ENCODE measurements around the gene PJA1.
A peak's percentile ranks its signal among the peaks of the same experiment; 100 is the strongest.

Gene PJA1

DNA sequence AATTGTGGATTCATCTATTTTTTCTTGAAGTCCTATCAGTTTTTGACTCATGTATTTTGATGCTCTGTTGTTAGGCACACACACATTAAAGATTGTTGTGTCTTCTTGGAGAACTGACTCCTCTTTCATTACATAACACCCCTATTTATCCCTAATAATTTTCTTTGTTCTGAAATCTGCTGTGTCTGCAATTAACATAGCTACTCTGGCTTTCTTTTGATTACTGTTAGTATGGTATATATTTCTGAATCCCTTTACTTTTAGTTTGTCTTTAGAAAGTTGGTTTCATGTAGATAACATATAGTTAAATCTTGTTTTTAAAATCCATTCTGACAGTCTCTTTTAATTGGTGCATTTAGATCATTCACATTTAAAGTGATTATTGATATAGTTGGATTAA lies 5.1 kb upstream of the PJA1 start:
- DNase-seq (ENCODE audit: low spot score) = no peak

GRCh38 chrX:69163936-69164741 lies 1.1 kb downstream of the PJA1 start:
- DNase-seq (ENCODE audit: low spot score) = peak; percentile 41

GRCh38 chrX:69162361-69162865 lies 2.8 kb downstream of the PJA1 start:
- DNase-seq (ENCODE audit: low spot score) = no peak

DNA sequence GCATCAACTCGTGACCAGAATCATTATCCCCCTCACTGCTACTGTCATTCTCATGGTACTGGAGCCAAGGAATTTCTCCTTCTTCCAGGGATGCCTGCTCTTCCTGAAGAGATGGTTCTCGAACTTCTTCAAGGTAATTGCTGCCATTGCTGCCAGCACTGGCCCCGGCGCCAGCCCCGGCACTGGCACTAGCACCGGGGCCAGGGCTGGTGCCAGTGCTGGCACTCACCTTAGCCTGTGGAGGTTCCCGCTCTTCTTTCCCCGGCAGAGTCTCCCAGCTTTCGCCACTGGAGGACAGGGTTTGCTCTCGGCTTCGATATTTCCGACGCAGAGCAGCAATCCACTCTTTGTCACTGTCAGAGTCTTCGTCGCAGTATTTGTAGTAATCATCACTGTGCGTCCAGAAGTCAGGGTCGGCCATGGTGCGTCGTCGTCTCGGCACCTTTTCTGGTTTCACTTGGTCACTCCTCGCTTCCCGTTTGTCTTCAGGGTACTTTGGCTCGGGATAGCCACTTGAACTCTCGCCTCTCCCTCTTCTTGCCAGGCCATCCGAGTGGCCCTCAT lies 3.4 kb downstream of the PJA1 start:
- DNase-seq (ENCODE audit: low spot score) = no peak

GRCh38 chrX:69161371-69161770 lies 3.9 kb downstream of the PJA1 start:
- no peak for DNase-seq (ENCODE audit: low spot score)

GRCh38 chrX:69158166-69158980 lies 6.9 kb downstream of the PJA1 start:
- DNase-seq (ENCODE audit: low spot score) = peak; percentile 26

DNA sequence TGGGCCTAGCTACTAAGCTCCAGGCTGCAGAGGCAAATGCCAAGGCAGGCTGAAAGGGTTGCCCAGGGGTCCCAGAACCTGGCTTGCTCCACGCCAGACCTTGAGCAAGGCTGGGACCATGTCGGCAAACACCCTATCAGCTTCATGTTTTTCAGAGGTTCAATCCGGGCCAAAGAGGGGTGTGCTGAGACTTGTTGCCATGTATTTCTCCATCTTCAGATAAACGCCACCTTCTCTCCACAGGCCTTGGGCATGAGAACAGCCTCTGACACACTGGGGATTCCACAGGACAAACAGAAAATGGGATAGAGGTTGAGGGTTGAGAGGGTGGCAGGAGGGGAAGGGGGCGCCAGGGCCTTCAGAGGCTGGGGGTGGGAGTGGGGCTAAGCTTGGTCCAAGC lies 8.6 kb downstream of the PJA1 start:
- DNase-seq (ENCODE audit: low spot score) = no peak

DNA sequence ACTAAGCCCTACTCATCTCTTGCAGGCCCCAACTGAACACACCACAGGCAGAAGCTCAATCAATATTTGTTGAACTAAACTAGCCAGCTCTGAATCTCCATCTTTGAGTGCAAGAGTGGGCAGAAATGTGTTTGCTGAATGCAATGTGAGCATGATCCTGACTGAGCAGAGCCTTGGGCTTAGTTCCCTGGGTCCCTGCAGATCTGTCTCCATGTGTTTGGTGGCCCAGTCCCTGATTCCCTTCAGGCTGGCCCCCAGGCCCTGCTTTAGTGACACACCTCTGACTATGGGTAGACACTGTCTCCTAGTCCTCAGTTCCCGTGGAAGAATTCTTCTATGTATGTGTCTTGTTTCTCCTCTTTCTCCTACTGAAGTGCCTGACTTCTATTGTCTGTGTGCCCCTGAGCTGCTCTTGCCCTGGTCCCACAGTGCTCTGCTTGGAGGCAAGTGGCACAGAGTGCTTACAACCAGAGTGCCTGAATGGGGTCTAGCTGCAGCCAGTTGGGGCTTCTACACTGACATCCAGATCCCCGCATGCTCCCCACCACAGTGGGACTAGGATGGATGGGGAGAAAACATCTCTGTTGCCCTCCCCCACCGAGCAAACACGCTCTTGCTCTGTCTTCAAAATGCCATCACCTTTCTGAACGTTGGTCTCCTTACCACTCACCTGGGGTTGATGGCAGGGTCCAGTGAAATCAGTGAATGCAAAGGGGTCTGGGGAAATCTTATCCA lies 9.3 kb downstream of the PJA1 start:
- DNase-seq (ENCODE audit: low spot score) = no peak

- DNase-seq (ENCODE audit: low spot score) = no peak
Observed at GRCh38 chrX:69154051-69154450, 11.2 kb downstream of the PJA1 start.

- no peak for DNase-seq (ENCODE audit: low spot score)
Observed at GRCh38 chrX:69153060-69153730, 12.1 kb downstream of the PJA1 start.

GRCh38 chrX:69152417-69152841 lies 12.8 kb downstream of the PJA1 start:
- DNase-seq (ENCODE audit: low spot score) = no peak

- DNase-seq (ENCODE audit: low spot score) = no peak
Observed at GRCh38 chrX:69151866-69152284, 13.4 kb downstream of the PJA1 start.

GRCh38 chrX:69150281-69150960 lies 14.8 kb downstream of the PJA1 start:
- DNase-seq (ENCODE audit: low spot score) = no peak

- no peak for DNase-seq (ENCODE audit: low spot score)
Observed at GRCh38 chrX:69149466-69150280, 15.6 kb downstream of the PJA1 start.

DNA sequence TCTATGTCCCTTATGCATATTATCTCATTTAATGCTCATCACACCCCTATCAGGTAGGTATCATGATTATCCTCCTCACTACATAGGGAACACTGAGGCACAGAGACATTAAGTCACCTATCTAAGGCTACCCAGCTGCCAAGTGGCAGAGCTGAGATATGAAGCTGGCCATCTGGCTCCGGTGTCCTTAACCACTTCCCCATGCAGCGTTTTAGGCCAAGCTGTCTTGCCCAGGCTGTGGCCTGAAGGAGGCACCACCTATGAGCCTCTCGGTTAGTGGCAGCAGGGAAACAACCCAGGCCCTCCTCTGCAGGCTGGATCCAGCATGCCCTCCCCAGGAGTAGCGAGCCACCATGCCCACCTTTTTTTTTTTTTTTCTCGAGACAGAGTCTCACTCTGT lies 16.3 kb downstream of the PJA1 start:
- DNase-seq (ENCODE audit: low spot score) = no peak

GRCh38 chrX:69146739-69147138 lies 18.5 kb downstream of the PJA1 start:
- DNase-seq (ENCODE audit: low spot score) = no peak

DNA sequence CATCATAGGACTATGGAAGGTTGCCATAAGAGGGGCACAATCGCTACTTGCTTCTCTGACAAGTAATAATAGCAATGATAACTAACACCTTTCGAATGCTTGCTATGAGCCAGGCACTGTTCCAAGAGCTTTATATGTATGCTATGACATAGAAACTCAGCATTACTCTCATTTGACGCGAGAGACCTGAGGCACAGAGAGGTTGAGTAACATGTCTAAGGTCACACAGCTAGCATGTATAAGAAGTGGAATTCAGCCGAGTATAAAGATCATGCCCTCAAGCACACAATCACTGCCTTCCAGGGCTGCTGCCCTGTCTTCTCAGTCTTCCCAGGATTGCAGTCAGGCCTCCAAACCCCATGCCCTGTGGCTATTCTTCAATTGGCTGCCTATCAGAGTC lies 19.5 kb downstream of the PJA1 start:
- no peak for DNase-seq (ENCODE audit: low spot score)

GRCh38 chrX:69144838-69145680 lies 20.2 kb downstream of the PJA1 start:
- DNase-seq (ENCODE audit: low spot score) = no peak

DNA sequence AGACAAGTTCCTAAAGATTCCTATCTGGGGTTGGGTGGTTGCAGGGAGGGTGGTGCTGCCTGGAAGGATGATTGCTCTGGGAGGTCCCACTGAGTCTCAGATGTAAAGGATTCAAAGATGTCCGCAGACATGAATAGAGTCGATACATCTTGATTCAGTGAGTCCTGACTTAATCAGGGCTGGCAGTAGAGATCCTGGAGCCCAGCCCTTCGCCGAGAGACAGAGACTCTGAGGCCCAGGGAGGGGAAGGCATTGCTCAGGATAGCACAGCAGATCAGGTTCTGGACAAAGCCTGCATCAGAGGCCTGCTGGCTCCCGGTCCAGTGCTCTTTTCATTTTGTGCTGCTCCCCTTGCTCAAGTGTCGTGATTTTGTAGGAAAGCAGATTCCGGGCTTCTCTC lies 21.7 kb downstream of the PJA1 start:
- DNase-seq (ENCODE audit: low spot score) = no peak

Data from cerebellar cortex (tissue), 1 donor.